NT2/D1 (cell line): ENCODE data around the gene YIPF7.

ENCODE experiments used
- SUZ12 ChIP-seq: IDR thresholded peaks from 2 replicates; pipeline ENCODE4 v1.6.1; 2011; ENCODE audit not compliant: insufficient read length, insufficient read depth; ENCODE audit errors: extremely low read depth
- YY1 ChIP-seq: IDR thresholded peaks from 2 replicates; pipeline ENCODE4 v1.6.1; 2011; ENCODE audit not compliant: insufficient read length, insufficient read depth
- ZNF274 ChIP-seq: IDR thresholded peaks from 2 replicates; pipeline ENCODE4 v1.6.1; 2011; ENCODE audit warnings: mild to moderate bottlenecking, low read depth, low read length

DNA sequence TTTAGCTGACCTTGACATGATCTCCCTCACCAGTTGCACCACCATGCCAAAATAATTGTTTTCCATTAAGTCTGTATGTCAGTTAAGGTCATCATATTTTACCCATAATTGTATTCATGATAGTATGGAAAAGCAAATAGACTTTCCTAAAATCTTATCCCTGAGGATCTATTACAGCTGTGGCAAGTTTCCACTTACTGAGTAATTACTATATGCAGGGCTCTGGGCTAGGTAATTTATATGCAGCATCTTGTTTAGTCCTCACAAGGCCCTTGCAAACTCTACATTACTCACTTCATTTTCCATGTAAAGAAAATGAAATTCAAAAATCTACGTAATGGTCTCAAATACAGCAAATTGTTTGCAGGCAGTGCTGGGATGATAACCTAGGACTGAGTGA is 34.8 kb downstream of the YIPF7 start:
- TF ChIP-seq YY1 (no peak), SUZ12 (no peak), ZNF274 (no peak)
